HG02588 (cell line): Measurements from ENCODE around the gene HNRNPA3.
A peak's percentile ranks its signal among the peaks of the same experiment; 100 is the strongest.
"Not testable (repeated sequence)": the region's sequence is repeated elsewhere in the genome, so short reads cannot be mapped to it uniquely, and the experiment has no call there.

ENCODE experiments used
- ATAC-seq: cut with Tn5 transposase; IDR thresholded peaks from one replicate; pipeline ENCODE4 v1.9.1; 2021; ENCODE audit warnings: mild to moderate bottlenecking, moderate library complexity; ENCODE audit not compliant: unreplicated experiment

The HNRNPA3 gene

DNA sequence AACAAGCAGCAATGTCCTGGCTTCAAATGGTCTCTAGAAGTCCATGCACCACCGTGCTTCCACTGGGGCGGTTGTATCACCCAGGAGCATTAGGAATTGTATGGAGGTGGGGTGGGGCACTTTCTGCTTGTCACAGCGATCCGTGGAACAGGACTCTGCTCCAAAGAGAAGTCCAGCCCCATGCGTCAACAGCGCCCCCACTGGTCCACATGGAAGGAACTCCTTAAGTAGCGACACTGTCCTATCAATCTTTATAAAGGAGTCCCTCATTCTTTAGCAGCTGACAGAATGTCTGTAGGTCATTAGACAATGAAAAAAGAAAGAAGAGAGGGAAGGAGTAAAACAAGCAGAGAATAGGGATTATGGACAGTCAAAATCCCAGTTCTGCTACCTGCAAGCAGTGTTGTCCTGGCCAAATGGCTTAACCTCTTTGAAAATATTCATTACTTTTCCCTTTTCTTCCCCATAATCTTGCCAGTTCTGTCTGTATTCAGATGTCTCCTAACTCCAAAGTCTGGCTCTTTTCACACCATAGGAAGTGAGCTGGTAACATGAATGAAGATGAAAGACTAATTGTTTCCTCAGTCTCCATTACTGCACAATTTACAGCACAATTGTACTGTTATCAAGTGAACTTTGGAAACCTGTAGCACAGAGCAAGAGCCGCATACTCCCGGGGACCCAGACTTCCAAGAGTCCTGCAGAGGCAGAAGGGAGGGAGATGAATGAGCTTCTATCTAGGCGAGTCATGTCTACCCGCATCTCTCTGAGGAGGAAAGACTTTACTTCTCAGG is 42.0 kb downstream of the HNRNPA3 start:
- ATAC-seq: no peak

DNA sequence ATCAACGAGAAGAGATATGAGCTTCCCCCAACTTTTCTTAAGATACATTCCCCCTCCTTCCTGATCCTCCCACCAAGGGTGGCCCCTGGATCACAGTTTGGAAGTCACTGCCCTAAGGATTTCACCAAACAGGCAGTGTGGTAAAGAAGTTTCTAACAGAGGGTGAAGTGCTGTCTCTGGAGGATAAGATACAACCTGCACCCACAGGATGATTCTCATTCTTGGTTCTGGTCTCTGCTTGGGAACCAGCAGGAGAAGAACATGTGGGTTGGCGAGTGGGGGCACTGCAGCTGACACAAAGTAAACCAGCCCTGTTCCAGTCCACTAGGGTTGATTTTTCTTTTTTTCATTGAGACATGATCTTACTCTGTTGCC is 42.6 kb downstream of the HNRNPA3 start:
- no peak for ATAC-seq

DNA sequence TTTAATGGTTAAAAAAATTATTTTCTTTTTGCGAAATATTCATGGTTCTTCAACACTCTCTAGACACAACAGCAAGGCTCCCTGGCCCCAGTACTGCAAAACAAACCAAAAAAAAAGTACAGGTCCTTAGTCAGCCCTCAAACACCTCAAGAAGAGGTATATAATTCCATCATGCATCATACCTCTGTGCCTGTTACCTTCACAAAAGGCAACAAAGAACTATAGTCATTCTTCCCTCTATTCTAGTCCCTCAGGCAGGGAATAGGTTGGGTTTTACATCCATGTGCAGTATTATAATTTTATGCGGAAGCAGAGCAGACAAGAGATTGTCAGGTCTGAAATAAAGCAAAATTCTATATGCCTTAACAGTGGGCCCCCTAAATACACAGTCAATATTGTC is 43.4 kb downstream of the HNRNPA3 start:
- no peak for ATAC-seq

DNA sequence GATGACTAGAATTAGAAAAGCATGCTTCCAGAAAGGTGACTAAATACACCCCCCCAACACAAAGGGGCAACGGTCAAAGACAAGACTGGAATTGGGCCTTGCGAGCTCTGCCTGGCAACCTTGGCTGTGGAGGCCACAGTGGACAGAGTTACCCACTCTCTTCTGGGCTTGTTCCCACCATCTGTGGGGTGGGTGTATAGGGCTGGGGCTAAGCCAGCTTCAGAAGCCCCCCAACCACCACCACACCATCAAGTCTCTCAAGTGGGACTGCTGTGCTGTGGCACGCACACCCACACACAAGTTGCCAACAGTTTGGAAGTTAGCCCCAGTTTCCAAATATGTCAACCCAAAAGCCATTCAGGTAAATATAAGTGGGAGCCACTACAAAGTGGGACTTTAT is 44.1 kb downstream of the HNRNPA3 start:
- no peak for ATAC-seq

DNA sequence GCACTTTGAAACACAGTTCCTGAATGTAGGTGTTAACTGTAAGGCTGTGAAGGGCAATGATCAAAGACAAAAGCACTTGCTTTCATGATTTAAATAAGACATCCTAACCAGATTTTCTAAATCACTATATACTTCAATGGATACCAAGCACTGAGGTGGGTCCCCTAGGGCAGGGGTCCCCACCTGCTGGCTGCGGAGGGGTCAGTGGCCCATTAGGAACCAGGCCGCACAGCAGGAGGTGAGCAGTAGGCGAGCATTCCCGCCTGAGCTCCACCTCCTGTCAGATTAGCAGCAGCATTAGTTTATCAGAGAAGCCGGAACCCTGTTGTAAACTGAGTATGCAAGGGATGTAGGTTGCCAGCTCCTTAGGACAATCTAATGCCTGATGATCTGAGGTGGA is 44.9 kb downstream of the HNRNPA3 start:
- no peak for ATAC-seq

DNA sequence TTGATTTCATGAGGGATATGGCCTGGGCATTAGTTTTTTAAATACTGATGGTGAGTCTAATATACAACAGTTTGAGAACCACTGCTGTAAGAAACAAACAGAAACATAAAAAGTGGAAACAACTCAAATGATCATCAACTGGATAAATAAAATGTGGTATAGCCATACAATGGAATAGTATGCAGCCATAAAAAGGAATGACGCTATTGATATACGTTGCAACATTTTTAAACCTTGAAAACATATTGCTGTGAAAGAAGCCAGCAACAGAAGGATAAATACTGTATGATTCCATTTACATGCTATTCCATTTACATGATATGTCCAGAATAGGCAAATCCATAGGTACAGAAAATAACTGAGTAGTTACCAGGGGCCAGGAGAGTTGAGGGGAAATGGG is 45.5 kb downstream of the HNRNPA3 start:
- ATAC-seq: no peak

DNA sequence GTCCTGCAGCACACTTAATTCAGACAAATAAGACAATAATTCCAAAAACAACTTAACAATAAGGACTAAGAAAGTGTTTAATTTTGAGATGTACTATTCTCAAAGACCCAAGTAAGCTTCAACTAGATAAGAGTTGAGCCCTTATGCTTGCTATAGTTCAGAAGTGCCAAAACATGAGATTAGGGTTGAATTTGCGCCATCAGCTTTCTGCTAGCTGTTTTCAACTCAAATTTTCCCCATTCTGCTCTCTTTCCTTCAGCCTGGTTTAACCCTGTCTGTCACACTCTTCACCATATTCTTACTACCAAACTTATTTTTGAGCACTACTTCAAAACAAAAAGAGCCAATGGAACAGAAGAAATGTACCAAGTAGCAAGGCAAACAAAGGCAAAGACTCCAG is 47.8 kb downstream of the HNRNPA3 start:
- no peak for ATAC-seq

DNA sequence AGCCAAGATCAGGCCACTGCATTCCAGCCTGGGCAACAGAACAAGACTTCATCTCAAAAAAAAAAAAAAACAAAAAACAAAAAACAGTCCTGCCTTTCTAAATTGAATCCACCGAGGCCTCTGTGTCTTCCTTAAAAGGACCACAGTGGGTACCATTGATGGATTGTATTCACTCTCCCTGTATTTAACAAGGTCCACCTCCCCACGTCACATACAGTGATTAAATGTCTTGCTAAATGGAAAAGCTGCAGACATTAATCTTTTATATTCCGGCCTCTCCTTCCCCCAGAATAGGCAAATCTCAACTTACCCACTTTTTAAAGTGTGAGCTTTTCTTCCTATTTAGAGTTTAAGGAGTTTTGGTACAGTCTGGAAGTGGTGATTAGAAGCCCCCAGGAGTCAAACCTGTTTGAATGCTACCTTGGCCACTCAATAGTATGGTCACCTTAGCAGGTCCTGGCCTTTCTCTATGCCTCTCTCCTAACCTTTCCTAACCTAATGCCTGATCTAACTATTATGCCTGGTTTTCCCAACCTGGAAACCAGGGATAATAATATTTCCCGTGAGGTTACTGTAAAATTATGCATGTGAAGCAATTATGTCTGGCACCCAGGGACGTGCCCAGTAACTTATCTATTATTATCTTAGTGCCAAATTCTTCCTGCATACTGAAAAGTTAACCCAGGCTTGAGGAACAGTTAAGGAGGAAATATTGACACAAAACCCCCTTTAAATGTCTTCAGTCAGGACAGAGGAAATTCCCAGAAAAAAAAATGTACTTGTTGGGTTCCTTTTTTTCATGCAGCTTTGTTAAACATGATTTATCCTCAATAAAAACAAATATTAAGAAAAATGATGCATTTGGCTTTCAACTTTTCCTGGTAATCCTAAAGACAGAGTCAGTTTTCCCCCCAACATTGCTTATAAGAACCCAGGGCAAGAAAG is 48.8 kb downstream of the HNRNPA3 start:
- no peak for ATAC-seq

DNA sequence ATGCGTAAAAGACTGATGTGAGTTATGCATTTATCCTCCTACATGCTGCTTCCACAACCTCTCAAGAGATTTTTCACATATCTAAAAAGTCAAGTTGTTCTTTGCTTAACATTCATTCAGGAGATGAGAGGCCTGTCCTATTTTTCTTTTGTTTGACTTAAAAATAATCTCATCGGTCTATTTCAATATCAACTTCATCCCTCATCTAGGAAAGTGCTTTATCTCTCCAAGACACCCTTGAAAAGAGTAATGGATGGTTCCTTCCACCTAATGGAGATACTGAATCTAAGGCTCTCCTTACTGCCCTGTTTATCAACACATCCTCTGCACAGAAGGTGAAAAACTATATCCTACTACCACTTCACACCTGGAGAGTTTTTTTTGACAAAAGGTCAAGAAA is 49.5 kb downstream of the HNRNPA3 start:
- ATAC-seq: no peak

DNA sequence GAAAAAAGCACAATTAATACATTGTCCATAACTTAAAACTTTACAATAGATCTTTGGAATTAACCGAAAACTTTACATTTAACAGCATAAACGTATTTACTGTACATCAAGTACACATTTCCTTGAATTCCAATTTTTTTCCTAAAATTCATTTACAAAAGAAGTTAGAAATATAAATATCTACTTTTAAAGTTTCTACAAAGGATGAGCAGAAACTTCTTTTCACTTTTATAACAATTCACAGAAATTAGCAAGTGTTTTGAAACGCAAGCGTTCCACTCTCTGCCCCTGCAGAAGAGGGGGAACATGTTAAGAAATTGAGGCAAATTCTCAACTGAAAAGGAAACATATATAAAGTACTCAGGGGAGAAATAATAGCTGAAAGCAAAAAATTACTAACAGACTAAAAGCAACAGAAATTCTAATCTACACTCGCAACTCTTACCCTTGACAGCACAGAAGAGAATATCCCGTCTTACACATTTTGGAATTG is 50.4 kb downstream of the HNRNPA3 start:
- ATAC-seq: no peak

DNA sequence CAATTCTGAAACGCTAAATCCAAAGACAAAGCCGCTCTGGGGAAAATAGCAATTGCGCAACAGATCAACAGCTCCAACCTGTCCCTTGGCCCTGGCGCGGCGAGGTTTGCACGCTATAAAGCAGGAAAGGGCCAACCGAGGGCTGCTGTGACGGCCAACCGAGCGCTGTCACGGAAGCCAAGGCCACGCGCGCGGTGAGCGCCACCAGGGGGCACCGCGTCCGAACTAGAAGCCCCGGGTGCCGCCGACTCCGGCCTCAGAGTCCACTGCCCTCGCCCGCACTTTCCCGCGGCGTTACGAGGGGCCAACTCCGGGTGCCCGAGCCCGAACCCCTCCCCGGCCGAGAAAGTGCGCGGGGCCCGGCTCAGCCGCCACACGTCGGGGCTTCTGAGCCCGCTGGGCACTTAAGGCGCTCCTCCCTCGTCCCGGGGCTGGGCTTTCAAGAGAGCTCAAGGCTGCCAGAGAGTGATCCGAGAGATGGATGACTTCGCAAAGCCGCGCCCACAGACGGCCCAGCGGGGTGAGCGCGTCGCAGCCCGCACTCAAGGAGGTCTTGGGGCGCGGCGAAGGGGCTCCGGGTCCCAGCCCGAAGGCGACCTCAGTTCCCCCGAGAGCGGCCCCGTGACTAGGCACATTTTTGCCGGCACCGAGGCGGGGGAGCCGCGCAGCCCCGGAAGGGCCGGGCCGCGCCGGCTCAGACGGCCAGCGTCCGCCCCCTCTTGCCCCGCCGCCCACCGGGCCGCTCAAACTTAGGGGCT is 51.0 kb downstream of the HNRNPA3 start:
- ATAC-seq: peak; percentile 47

DNA sequence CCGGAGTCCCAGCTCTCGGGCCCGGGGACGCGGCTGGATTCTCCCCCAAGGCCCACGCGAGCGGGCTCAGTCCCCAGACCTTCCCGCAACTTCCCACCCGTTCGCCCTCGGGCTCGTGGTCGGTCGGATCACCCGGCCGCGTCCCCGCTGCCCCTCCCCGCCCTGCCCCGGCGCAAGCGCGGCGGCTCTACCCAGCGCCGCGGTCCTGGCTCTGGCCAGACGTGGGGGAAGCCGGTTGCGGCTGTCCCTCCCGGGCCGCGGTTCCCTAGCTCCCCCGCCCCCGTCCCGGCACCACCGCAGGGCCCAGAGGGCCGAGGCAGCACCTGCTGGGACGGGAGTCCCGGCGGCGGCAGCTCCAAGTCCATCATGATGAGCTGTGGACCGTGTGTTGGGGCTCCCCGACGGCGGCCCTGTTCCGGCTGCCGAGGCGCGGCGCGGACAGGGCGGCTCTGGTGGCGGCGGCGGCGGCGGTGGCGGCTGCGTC is 51.7 kb downstream of the HNRNPA3 start:
- peak; percentile 19 for ATAC-seq

DNA sequence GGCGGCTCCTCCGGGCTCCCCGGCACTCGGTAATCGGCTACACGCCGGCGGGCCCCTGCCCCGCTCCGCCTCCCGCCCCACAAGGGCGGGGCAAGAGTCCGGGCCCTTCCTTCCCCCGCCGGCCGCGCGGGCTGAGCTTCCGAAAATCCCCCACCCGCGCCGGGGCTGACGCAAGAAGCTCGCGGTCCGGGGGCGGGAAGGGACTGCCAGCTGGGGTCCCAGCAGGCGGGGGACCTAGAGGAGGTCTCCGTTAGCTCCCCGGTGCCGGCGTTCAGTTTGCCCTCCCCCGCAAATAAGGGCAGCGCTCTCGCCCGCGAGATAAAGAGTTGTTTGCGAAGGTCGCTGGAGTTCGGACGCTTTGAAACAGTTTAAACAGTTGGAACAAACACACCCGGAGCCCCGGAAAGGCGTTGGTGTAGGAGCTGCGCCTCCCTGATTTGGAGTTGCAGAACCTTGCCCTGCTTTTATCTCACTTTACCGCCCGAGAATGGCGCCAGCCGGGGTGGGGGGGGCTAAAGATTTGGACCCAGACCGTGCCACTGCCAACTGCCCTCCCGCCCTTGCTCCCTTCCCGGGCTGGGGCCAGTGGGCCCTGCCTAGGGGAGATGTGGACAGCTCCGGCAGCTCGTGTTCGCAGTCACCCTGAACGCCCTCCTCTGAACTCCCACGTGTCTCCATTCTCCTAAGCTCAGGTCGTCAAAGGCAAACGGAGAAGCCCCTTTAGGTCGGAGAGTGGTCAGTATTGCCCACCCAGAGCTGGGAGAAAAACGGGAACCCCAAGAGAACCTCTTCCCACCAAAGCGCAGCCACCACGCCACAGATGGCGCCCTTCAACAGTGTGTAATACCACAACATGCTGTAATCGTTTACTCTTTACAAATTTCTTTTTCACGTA is 52.3 kb downstream of the HNRNPA3 start, which contains the start of gene NFE2L2:
Gene NFE2L2, minus strand, starts transcription at position 35 of the 895 bp plus-strand sequence. CDS start 151 bp downstream, outside the sequence.
- ATAC-seq: peak; percentile 68

DNA sequence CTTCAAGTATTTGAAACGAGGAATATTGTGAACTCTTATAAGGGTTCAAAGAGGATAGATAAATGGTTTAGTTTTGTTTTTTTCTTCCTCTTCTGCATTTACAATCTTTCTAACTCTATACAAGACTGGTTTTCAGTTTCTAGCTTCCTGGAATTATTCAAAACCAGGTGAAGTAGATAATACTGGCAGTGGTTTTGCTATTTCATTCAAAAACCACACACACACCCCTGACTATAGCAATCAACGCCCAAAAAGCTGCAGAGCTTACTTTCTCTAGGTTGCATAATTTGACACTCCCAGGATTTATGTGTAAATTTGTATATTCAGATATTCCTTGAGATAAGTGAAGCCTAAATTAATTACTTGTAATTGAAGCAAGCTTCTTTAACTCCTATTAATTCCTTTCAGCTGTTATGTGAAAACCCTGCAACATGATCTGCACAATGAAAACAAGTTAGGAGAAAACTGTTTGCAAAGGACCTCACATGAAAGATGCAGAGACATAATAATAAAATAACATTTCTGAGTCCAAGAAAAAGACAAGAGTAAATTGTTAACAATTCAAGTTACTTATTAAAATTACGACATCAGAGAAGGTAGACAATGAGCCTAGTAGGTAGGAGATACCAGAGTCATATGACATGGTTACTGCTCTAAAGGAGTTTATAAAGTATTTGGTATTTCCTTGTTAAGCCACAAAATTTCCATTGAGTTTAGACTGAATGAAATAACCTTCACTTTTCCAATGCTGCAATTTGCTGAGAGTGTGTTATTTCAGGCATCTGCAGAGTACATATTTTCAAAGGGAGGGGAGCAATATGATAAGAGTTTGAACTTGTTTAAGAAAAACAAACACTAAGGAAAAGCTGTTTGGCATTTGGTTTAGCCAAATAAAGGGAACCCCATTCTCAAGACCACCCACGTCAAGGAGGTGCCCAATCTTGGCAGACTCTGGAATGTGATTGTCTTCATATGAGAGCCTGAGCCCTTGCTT is 53.5 kb downstream of the HNRNPA3 start:
- ATAC-seq: no peak

DNA sequence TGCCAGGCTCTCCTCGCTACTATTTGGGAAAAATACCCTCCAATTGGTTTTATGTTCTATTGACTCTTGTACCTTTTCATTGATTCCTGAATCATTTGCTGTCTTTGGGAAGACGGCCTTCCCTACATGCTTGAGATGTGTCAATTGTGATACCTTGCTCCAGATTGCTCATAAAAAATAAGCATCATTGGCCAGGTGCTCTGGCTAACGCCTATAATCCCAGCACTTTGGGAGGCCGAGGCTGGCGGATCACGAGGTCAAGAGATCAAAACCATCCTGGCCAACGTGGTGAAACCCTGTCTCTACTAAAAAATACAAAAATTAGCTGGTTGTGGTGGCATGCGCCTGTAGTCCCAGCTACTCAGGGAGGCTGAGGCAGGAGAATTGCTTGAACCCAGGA is 54.4 kb downstream of the HNRNPA3 start:
- not testable (repeated sequence) for ATAC-seq

DNA sequence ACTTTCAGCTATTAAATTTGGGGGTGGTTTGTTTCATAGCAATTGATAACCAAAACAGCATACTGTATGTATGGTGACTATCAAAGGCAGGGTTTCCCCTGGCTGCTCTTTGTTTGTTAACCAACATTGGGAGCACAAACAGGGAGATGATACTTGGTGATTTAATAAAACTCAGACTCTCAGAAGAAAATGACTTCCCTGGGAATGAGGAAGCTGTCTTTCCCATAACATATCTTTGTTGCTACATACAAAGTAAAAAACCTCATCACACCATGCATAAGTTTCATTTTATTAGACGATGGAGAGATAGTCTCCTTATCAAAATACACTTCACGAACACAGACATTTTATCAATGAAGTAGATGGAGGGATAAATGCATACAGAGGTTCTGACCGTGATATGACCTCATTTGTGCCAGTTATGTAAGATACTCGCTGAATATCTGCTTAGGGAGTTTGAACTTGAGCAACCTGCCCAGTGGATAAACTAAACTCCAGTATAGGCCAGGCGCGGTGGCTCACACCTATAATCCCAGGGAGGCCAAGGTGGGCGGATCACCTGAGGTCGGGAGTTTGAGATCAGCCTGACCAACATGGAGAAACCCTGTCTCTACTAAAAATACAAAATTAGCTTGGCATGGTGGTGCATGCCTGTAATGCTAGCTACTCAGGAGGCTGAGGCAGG is 55.7 kb downstream of the HNRNPA3 start:
- ATAC-seq: no peak

DNA sequence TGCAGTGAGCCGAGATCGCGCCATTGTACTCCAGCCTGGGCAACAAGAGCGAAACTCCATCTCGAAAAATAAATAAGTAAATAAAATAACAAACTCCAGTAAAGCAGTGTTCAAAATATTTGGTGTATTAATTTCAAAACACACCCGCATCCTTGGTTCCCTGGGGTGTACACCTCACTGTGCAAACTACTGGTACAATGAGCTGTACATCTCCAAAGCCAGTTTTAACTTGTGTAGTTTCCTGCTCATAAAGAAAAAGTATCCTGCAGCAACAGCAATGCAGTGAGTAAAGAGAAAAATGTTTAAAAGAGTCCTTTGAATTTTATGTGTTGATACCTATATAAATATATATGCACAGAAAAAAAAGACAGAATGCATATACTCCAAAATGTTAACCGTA is 56.3 kb downstream of the HNRNPA3 start:
- no peak for ATAC-seq

DNA sequence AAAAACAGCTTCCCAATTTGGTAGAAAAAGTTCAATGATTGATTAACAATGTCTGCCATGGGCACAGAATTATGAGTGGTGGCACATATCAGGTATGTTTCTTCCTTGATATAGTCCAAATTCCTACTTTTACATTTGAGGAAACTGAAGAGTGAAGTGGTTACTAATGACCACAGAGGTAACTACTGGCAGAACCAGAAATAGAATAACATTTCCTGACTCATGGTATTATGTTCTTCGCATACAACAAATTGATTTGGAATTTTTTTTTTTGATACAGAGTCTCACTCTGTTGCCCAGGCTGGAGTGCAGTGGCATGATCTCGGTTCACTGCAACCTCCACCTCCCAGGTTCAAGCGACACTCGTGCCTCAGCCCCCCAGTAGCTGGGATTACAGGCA is 57.9 kb downstream of the HNRNPA3 start:
- ATAC-seq: no peak
